ENCODE data around the gene NFIX. TPM values are rescaled to one million over a fixed set of nuclear protein-coding genes. Genes with fewer than 3 reads are reported as not detected.

Gene NFIX
- total and polyA plus RNA-seq, 2 of the 13 experiments (the other 11 are each of a cell fraction or from before 2014, with no cell fraction given), result 3.4 to 5.4 TPM

- TF ChIP-seq ZNF614 (CRISPR knock-in tag; IDR thresholded peaks at IDR 0.05; ENCODE audit: borderline replicate concordance) (peak; percentile 41; the same call in 1 of the 2 replicates), SCMH1 (CRISPR knock-in tag; IDR thresholded peaks at IDR 0.05; ENCODE audit: borderline replicate concordance) (no peak), CEBPZ (IDR thresholded peaks at IDR 0.05; ENCODE audit: low read length) (no peak), CEBPG (CRISPR knock-in tag; IDR thresholded peaks at IDR 0.05) (peak; percentile 79), ZFP37 (CRISPR knock-in tag; IDR thresholded peaks at IDR 0.05; ENCODE audit: borderline replicate concordance) (no peak), THAP9 (CRISPR knock-in tag; IDR thresholded peaks at IDR 0.05; ENCODE audit: borderline replicate concordance) (no peak; the same call in 1 of the 2 replicates), HDAC1 (CRISPR knock-in tag; IDR thresholded peaks at IDR 0.05) (peak; percentile 46; the same call in 1 of the 2 replicates), SUZ12 (IDR thresholded peaks at IDR 0.05; ENCODE audit: low read depth, low read length) (no peak), ZNF180 (CRISPR knock-in tag; IDR thresholded peaks at IDR 0.05; ENCODE audit: borderline replicate concordance, low read depth) (no peak), CC2D1A (CRISPR knock-in tag; IDR thresholded peaks at IDR 0.05) (no peak), ZNF12 (CRISPR knock-in tag; IDR thresholded peaks at IDR 0.05) (no peak), MXI1 (IDR thresholded peaks at IDR 0.05; ENCODE audit: borderline replicate concordance, low read depth, low read length) (peak; percentile 93; the same call in 2 of the 3 replicates), ZNF382 (CRISPR knock-in tag; IDR thresholded peaks at IDR 0.05; ENCODE audit: borderline replicate concordance) (no peak), BRCA1 (CRISPR knock-in tag; IDR thresholded peaks at IDR 0.05) (no peak), ZNF24 (IDR thresholded peaks at IDR 0.05) (no peak), FOXK1 (CRISPR knock-in tag; IDR thresholded peaks at IDR 0.05; ENCODE audit: borderline replicate concordance, low read depth) (peak; percentile 42; the same call in 1 of the 2 replicates), ZNF720 (CRISPR knock-in tag; IDR thresholded peaks at IDR 0.05) (no peak), ZNF468 (CRISPR knock-in tag; IDR thresholded peaks at IDR 0.05) (peak; percentile 56; the same call in 1 of the 2 replicates), RARG (CRISPR knock-in tag; IDR thresholded peaks at IDR 0.05; ENCODE audit: low read depth) (no peak), ZNF770 (CRISPR knock-in tag; IDR thresholded peaks at IDR 0.05) (no peak), KAT7 (CRISPR knock-in tag; IDR thresholded peaks at IDR 0.05; ENCODE audit: borderline replicate concordance) (no peak), TCF7 (IDR thresholded peaks at IDR 0.05; ENCODE audit: low read depth) (no peak), BCL6 (CRISPR knock-in tag; IDR thresholded peaks at IDR 0.05) (0 out of 2 replicates have a peak, but pooled peaks have one; percentile 8)
Measured at GRCh38 chr19:12983542-12984142, 11.6 kb upstream of the NFIX start (continued).
